Stomach (tissue), 4 donors: ENCODE data around the gene FBRSL1.

Source experiments
- CTCF ChIP-seq, 7 experiments: fragments of 450-650 bp in 4 of 7; fragments of 200-600 bp in 3 of 7; sonication (generic) in 3 of 7; IDR thresholded peaks; one replicate each; pipeline ENCODE4 v1.5.1; 2016 to 2019; ENCODE audit warnings: antibody characterized with exemption in 7 of 7, control low read depth in 2 of 7, mild to moderate bottlenecking in 1 of 7
- POLR2A ChIP-seq, 4 donors: fragments of 450-650 bp; IDR thresholded peaks; one replicate each; pipeline ENCODE4 v1.6.1; 2016; ENCODE audit warnings: antibody characterized with exemption in 4 of 4, control low read depth in 2 of 4, mild to moderate bottlenecking in 1 of 4, moderate library complexity in 1 of 4

- TF ChIP-seq POLR2A (IDR thresholded peaks at IDR 0.05) (no peak), CTCF (IDR thresholded peaks at IDR 0.05) (no peak)
Measured at GRCh38 chr12:132470397-132470796, 19.6 kb upstream of the FBRSL1 start.
